Heart left ventricle (tissue), 16 donors: Measurements from ENCODE around the gene ITPR3. TPM values are rescaled to one million over a fixed set of nuclear protein-coding genes. Genes with fewer than 3 reads are reported as not detected.

Experiments used
- ATAC-seq, 4 donors: fragments of 200-7000 bp; cut with Tn5 transposase; one replicate each; pipeline ENCODE4 v1.9.1; 2020 to 2022; ENCODE audit warnings: moderate library complexity in 4 of 4, mild to moderate bottlenecking in 3 of 4, moderate number of reproducible peaks in 1 of 4
- DNase-seq, 5 donors: peaks; one replicate each; pipeline ENCODE4 v3.0.0-alpha.2; 2020
- H3K27ac ChIP-seq, 12 donors: fragments of 200-600 bp; sonication (generic) in 4 of 12; one replicate each; pipeline versions ENCODE4 v1.5.0 to v1.8.0; 2016 to 2022; ENCODE audit warnings: mild to moderate bottlenecking in 2 of 12
- H3K27me3 ChIP-seq, 9 donors: fragments of 200-600 bp; sonication (generic) in 2 of 9; one replicate each; pipeline versions ENCODE4 v1.5.1 to v1.8.0; 2016 to 2022; ENCODE audit warnings: mild to moderate bottlenecking in 3 of 9
- H3K36me3 ChIP-seq, 9 donors: fragments of 200-600 bp; sonication (generic) in 2 of 9; one replicate each; pipeline versions ENCODE4 v1.5.0 to v1.8.0; 2018 to 2022; ENCODE audit warnings: mild to moderate bottlenecking in 2 of 9
- H3K4me1 ChIP-seq, 12 donors: fragments of 200-600 bp; sonication (generic) in 4 of 12; one replicate each; pipeline versions ENCODE4 v1.5.0 to v1.8.0; 2016 to 2022; ENCODE audit warnings: mild to moderate bottlenecking in 3 of 12
- H3K4me3 ChIP-seq, 12 donors: fragments of 200-600 bp; sonication (generic) in 4 of 12; one replicate each; pipeline versions ENCODE4 v1.5.0 to v1.8.0; 2017 to 2022; ENCODE audit warnings: mild to moderate bottlenecking in 9 of 12, moderate library complexity in 4 of 12
- H3K9me3 ChIP-seq, 12 donors: fragments of 200-600 bp; sonication (generic) in 4 of 12; one replicate each; pipeline versions ENCODE4 v1.5.0 to v1.8.0; 2016 to 2022; ENCODE audit warnings: mild to moderate bottlenecking in 1 of 12
- CTCF ChIP-seq, 12 donors: fragments of 200-600 bp; sonication (generic) in 4 of 12; IDR thresholded peaks; one replicate each; pipeline versions ENCODE4 v1.5.0 to v1.8.0; 2018 to 2022; ENCODE audit warnings: antibody characterized with exemption in 12 of 12, mild to moderate bottlenecking in 5 of 12
- POLR2A ChIP-seq, 2 donors: fragments of 450-650 bp; IDR thresholded peaks; one replicate each; pipeline ENCODE4 v1.6.1; 2017; ENCODE audit warnings: antibody characterized with exemption in 2 of 2, mild to moderate bottlenecking in 2 of 2, moderate library complexity in 2 of 2
- WGBS, 4 donors: extraction: QIAGEN DNeasy Blood & Tissue Kit in 2 of 4; methylation state at CpG; one replicate each; pipeline versions ENCODE4 v1.1.5 to v1.1.7; 2013 to 2018; 5-methylcytosine and 5-hydroxymethylcytosine counted together
- intact Hi-C, 10 donors: fragments of 100-400 bp; cut with DNase I; formaldehyde crosslinking; loops; one replicate each; pipeline versions ENCODE4 v1.11.1 to v1.14.2; 2022
- polyA plus RNA-seq, 2 donors: library from polyadenylated mRNA; stranded (reverse); fragments of 200-250 nt; gene quantifications; one replicate each; pipeline ENCODE4 v1.2.3, GENCODE V29; 2013
- total RNA-seq, 9 donors: library from RNA; depleted of rRNA in 2 of 9; stranded (reverse); fragments of >200 nt in 2 of 9; fragmentation: NEBNext Ultra II Directional in 3 of 9; extraction: Animal tissue kit (Norgen Biotek cat#: 25700) in 3 of 9; gene quantifications; one replicate each; pipeline versions ENCODE4 v1.1.0 to v1.2.4, GENCODE V29; 2016 to 2023
- donor health status: ischemic (EF 13 %, LVEDD 7.1; RV severe dilation, severe dysfunction).
- donor health status: healthy with polysubstance abuse.
- donor health status: DM: no; HTN: yes; CAD: no.
- donor health status: DM: no; HTN: no; CAD: no.
- donor health status: ischemic (EF 25% LVEDD 6.9; RV normal size, moderate dysfunction).
- donor health status: ischemic (EF 25% LVEDD 5.7; RV mildly dilated, moderate dysfunction).
- donor health status: healthy.
- donor health status: DM: yes; HTN: yes; CAD: no.
- donor health status: ischemic (EF 35%, LVEDD 5.7; RV mildly dilated, moderate dysfunction).
- donor health status: nonischemic (EF 11% LVEDD 7.7; RV severe dilation, severe dysfunction).
- donor health status: DM: yes; HTN: yes; CAD: no.
- donor health status: PGD.
- donor health status: ischemic (EF 29% LVEDD 5.4; RV normal size, mild dysfunction).
- donor health status: nonischemic (EF 23%, LVEDD 6.1; RV moderate dilation, normal function).

ITPR3 gene
- total and polyA plus RNA-seq, 11 donors: 4.8 to 33.5 (median 7.8) TPM

GRCh38 chr6:33619166-33619840 lies 1.8 kb upstream of the ITPR3 start:
- WGBS, 4 donors: 49 to 60% (median 52%) methylated on average over 5 of the region's 5 CpGs
- intact Hi-C loops: no loop called here

DNA sequence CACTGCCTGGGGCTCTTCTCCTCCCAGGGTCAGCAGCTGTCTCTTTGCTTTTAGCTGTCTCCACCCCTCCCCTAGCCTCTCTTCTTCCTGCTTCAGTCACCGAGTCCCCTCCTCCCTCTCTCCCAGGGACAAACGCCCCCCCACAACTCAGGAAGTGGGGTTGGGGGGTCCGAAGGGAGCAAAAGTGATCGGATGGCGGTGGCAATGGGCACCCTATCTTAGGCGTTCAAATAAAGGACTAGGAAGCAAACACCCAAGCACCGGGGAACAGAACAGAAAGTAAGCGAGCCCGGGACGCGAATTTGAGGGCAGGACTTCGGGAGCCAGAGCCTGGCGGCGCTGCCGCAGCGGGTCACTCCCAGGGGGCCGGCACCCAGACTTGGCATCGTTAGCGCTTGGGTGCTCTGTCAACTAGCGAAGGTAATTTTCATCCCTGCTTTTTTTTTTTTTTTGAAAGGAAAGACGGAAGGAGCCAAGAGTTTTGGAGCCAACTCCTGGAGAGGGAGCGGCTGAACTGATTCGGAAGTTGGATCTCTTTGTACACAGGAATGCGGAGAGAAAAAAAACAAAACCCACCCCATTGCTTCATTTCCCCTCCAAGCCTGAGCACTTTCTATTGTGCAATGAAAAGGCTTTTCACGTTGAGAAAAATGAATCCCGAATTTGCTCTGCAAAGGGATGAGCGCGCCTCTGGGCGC lies 815 bp upstream of the ITPR3 start:
- ATAC-seq (peak; percentile 10 to 59 (median 51)), DNase-seq (peak in 1 of 5 donors; percentile 44)
- TF ChIP-seq CTCF (IDR thresholded peaks at IDR 0.05) (peak in 1 of 12 donors; percentile 7), POLR2A (IDR thresholded peaks at IDR 0.05) (no peak)
- H3K9me3 ChIP-seq: no peaks in the 10 kb centered on the region
- intact Hi-C loops: loop anchor here in 3 of 10 donors (2.0 to 5.0 kb wide), 2 partner anchors 30 to 33 kb away; no protein-coding TSS in a partner anchor
- 1 to 5% (median 3%) methylated on average over 25 to 29 of the region's 29 CpGs for WGBS, 4 donors
- H3K4me1 ChIP-seq: peaks cover 0 to 47% (median 17%) of the 10 kb centered on the region in 12 donors
- peaks cover 0 to 8% (median 4%) of the 10 kb centered on the region in 9 donors for H3K27me3 ChIP-seq
- peak overlapping the region; percentile 47 to 86 (median 68) for H3K4me3 ChIP-seq
- peaks cover 0 to 5% (median 0%) of the 10 kb centered on the region in 9 donors for H3K36me3 ChIP-seq
- peak overlapping the region; percentile 76 to 97 (median 90) for H3K27ac ChIP-seq

More at GRCh38 chr6:33619166-33619840, 1.8 kb upstream of the ITPR3 start:
- peaks cover 0 to 8% (median 4%) of the 10 kb centered on the region in 9 donors for H3K27me3 ChIP-seq
- H3K4me3 ChIP-seq: peak overlapping the region in 5 of 12 donors; percentile 64 to 84 (median 66)
- TF ChIP-seq POLR2A (IDR thresholded peaks at IDR 0.05): no peak
- TF ChIP-seq CTCF (IDR thresholded peaks at IDR 0.05): peak in 1 of 12 donors; percentile 4
- H3K27ac ChIP-seq: peak overlapping the region; percentile 33 to 97 (median 88)
- DNase-seq (no peak), ATAC-seq (no peak)
- H3K36me3 ChIP-seq: peaks cover 0 to 5% (median 0%) of the 10 kb centered on the region in 9 donors
- no peaks in the 10 kb centered on the region for H3K9me3 ChIP-seq
- H3K4me1 ChIP-seq: peaks cover 0 to 47% (median 17%) of the 10 kb centered on the region in 12 donors

GRCh38 chr6:33621711-33622388 lies 728 bp downstream of the ITPR3 start:
- peak overlapping the region; percentile 76 to 97 (median 90) for H3K27ac ChIP-seq
- H3K36me3 ChIP-seq: peaks cover 0 to 5% (median 0%) of the 10 kb centered on the region in 9 donors
- peaks cover 0 to 47% (median 17%) of the 10 kb centered on the region in 12 donors for H3K4me1 ChIP-seq
- H3K9me3 ChIP-seq: no peaks in the 10 kb centered on the region
- ATAC-seq (peak in 3 of 4 donors; percentile 40 to 69 (median 48)), DNase-seq (peak in 4 of 5 donors; percentile 52 to 68 (median 58))
- peaks cover 0 to 8% (median 4%) of the 10 kb centered on the region in 9 donors for H3K27me3 ChIP-seq
- peak overlapping the region; percentile 47 to 86 (median 68) for H3K4me3 ChIP-seq
- TF ChIP-seq POLR2A (IDR thresholded peaks at IDR 0.05): peak in 1 of 2 donors; percentile 29
- TF ChIP-seq CTCF (IDR thresholded peaks at IDR 0.05): no peak
- intact Hi-C loops: loop anchor here in 3 of 10 donors (2.0 to 5.0 kb wide), 2 partner anchors 31 to 35 kb away; no protein-coding TSS in a partner anchor
- WGBS, 4 donors: 12 to 17% (median 14%) methylated on average over 25 to 39 of the region's 39 CpGs
